T-helper 22 cell (primary cell): ENCODE measurements around the gene ICAM4.
"Not testable (repeated sequence)": the region's sequence is repeated elsewhere in the genome, so short reads cannot be mapped to it uniquely, and the experiment has no call there.

Experiments used
- DNase-seq: peaks from one replicate; pipeline ENCODE4 v3.0.0-alpha.2; 2020; ENCODE audit warnings: low read depth

ICAM4 gene

GRCh38 chr19:10286803-10287737 is at the start of gene ICAM4:
Gene ICAM4, plus strand, starts transcription at chr19:10286955. Its CDS starts 58 bp downstream, at chr19:10287013.
- DNase-seq = no peak

DNA sequence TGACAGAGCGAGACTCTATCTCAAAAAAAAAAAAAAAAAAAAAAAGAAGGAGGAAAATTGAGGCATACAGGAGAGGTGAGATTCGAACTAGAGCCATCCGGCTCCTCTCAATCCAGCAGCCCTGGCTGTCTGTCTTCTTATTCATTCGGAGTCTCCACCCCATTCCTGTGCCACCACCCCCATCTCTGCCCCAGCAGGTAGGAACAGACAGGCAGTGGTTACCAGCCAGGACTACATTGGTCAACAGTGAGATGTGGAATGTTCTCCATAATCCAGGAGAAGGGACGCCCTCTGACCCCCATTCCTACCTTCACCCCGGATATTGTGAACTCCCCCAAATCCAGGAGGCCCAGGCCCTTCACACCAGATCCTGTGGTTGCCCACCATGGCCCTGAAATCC is 49.1 kb upstream of the ICAM4 start:
- DNase-seq = no peak

DNA sequence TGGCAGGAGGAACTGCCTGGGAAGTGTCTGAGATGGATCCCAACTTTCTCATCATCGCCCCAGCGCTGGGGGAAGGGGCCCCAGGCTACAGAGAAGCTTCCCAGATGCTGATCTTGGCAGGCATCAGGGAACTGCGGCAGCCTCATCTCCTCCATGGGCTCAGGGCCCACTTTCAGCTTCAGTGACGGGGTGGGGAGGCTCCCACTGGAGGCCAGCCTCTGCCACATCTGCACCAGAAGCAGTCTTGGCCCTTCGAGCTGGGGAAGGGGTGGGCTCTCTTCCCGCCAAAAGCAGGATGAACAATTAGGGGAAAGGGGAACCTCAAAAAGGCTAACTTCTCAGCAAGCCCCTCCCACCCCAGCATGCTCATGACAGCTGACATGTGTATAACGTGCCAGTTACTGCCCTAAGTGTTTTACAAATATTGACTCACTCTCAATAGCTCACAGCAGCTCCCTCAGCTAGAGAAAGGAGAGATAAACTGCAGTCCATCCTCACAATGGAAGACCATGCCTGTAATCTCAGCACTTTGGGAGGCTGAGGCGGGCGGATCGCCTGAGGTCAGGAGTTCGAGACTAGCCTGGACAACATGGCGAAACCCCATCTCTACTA is 48.5 kb upstream of the ICAM4 start:
- no peak for DNase-seq

DNA sequence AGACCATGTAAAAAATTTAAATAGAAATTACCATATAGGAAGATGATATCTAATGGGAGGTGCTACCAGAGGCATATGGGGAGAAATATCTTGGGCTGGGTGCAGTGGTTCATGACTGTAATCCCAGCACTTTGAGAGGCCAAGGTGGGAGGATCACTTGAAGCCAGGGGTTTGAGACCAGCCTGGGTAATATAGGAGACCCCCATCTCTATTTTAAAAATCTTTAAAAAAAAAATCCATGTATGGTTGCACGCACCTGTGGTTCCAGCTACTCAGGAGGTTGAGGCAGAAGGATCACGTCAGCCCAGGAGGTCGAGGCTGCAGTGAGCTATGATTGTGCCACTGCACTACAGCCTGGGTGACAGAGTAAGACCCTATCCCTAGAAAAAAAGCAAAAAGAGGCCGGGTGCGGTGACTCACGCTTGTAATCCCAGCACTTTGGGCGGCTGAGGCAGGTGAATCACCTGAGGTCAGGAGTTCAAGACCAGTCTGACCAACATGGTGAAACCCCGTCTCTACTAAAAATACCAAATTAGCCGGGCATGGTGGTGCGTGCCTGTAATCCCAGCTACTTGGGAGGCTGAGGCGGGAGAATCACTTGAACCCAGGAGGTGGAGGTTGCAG is 44.8 kb upstream of the ICAM4 start:
- DNase-seq = not testable (repeated sequence)

GRCh38 chr19:10243606-10244005 is 43.1 kb upstream of the ICAM4 start:
- no peak for DNase-seq

- no peak for DNase-seq
Measured at GRCh38 chr19:10245189-10245939, 41.4 kb upstream of the ICAM4 start.

GRCh38 chr19:10246511-10246910 is 40.2 kb upstream of the ICAM4 start:
- DNase-seq = no peak

GRCh38 chr19:10251792-10252694 is 34.7 kb upstream of the ICAM4 start, which contains the start of gene MRPL4:
Gene MRPL4, plus strand, starts transcription at chr19:10252214. Its CDS starts 40 bp downstream, at chr19:10252254.
- peak; percentile 96 for DNase-seq

GRCh38 chr19:10252707-10253106 is 34.0 kb upstream of the ICAM4 start:
- no peak for DNase-seq

GRCh38 chr19:10254244-10254643 is 32.5 kb upstream of the ICAM4 start:
- no peak for DNase-seq

GRCh38 chr19:10255358-10255757 is 31.4 kb upstream of the ICAM4 start:
- DNase-seq = no peak

GRCh38 chr19:10256551-10256950 is 30.2 kb upstream of the ICAM4 start:
- DNase-seq = no peak

- DNase-seq = no peak
Measured at GRCh38 chr19:10256970-10257615, 29.7 kb upstream of the ICAM4 start.

DNA sequence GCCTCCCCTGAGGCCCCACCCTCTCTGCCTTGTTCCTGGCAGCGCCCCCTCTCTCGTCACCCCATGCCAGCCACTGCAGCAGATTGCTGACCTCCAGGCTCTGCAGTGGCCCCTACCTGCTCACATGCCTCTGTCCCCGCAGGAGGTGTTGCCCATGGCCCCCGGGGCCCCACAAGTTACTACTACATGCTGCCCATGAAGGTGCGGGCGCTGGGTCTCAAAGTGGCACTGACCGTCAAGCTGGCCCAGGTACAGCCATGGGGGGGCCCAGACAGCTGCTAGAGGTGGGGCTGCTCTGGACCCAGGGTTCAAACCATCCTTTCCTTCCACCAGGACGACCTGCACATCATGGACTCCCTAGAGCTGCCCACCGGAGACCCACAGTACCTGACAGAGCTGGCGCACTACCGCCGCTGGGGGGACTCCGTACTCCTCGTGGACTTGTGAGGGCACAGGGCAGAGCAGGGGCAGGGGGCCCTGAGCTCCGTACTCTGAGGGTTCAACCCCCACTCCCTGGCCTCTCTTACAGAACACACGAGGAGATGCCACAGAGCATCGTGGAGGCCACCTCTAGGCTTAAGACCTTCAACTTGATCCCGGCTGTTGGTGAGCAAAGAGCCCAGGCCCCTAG is 28.6 kb upstream of the ICAM4 start:
- DNase-seq = no peak

- DNase-seq = peak; percentile 76
Measured at GRCh38 chr19:10259162-10259905, 27.4 kb upstream of the ICAM4 start.

- DNase-seq = no peak
Measured at GRCh38 chr19:10260141-10260584, 26.6 kb upstream of the ICAM4 start.

- no peak for DNase-seq
Measured at GRCh38 chr19:10262771-10263170, 24.0 kb upstream of the ICAM4 start.

- no peak for DNase-seq
Measured at GRCh38 chr19:10266706-10267105, 20.0 kb upstream of the ICAM4 start.

DNA sequence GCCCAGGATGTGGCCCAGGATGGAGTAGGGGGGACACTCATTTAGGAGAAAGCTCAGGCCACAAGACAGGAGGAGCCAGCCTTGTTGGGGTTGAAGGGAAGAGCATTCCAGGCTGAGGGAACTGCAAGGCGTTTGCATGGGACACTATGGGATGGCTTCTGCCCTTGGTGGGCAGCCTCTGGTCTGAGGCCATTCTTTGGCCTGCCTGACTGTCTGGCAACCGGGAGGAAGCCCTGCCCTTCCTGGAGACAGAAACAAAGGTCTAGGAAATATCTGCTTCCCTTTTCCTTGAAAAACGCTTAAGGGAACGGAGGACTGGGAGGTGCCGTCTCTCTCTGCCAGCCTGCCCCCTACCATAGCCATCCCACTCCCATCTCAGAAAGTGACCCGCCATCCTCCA is 18.7 kb upstream of the ICAM4 start:
- DNase-seq = no peak
